Cortex of kidney (tissue), 1 donor: ENCODE data around the gene RIMBP3B.
"Not testable (repeated sequence)": the region's sequence is repeated elsewhere in the genome, so short reads cannot be mapped to it uniquely, and the experiment has no call there.

Experiments used
- DNase-seq: peaks from one replicate; lab custom pipeline; 2025; lab: John Stamatoyannopoulos, UW

Gene RIMBP3B, protein sequence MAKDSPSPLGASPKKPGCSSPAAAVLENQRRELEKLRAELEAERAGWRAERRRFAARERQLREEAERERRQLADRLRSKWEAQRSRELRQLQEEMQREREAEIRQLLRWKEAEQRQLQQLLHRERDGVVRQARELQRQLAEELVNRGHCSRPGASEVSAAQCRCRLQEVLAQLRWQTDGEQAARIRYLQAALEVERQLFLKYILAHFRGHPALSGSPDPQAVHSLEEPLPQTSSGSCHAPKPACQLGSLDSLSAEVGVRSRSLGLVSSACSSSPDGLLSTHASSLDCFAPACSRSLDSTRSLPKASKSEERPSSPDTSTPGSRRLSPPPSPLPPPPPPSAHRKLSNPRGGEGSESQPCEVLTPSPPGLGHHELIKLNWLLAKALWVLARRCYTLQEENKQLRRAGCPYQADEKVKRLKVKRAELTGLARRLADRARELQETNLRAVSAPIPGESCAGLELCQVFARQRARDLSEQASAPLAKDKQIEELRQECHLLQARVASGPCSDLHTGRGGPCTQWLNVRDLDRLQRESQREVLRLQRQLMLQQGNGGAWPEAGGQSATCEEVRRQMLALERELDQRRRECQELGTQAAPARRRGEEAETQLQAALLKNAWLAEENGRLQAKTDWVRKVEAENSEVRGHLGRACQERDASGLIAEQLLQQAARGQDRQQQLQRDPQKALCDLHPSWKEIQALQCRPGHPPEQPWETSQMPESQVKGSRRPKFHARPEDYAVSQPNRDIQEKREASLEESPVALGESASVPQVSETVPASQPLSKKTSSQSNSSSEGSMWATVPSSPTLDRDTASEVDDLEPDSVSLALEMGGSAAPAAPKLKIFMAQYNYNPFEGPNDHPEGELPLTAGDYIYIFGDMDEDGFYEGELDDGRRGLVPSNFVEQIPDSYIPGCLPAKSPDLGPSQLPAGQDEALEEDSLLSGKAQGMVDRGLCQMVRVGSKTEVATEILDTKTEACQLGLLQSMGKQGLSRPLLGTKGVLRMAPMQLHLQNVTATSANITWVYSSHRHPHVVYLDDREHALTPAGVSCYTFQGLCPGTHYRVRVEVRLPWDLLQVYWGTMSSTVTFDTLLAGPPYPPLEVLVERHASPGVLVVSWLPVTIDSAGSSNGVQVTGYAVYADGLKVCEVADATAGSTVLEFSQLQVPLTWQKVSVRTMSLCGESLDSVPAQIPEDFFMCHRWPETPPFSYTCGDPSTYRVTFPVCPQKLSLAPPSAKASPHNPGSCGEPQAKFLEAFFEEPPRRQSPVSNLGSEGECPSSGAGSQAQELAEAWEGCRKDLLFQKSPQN (N-terminal part only)

GRCh38 chr22:21383701-21384467 is at the start of gene RIMBP3B:
RIMBP3B (plus strand) TSS chr22:21383751; CDS start chr22:21383859, 108 bp downstream.
- not testable (repeated sequence) for DNase-seq

DNA sequence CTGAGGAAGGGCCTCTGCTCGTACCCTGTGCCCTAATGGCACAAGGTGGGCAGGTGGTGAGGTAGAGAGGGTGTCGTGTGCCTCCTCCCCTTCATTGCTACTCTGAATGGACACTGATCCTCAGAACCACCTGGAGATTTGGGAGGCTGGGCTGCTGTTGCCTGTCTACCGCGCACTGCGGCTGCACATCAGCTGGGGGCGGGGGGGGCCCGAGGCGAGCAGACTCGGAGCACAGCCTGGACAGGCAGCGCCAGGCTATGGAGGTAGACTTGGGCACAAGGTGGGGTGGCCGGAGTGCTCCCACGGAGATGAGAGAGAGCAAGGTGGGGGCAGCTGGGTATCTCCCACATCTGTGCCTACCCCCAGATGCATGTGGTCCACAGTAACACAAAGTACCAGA is 26.0 kb upstream of the RIMBP3B start:
- DNase-seq: not testable (repeated sequence)

GRCh38 chr22:21360525-21360924 is 23.0 kb upstream of the RIMBP3B start:
- DNase-seq: not testable (repeated sequence)

DNA sequence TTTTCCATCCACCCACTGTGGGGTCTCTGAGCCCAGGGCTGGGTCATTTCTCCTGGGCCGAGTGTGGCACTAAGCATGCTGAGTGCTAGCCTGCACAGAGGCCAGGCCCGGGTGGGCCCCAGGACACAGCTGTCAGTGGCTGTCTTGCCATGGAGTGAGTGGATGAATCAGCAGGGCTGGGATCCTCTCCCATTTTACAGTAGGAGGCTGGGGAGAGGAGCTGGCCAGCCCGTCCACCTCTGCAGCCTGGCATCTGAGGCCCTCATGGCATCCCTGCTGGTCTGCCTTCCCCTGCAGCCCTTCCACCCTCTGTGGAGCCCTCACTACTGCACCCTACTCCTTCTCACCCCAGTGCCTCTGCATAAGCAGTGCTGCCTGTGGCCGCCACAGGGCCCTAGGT is 21.1 kb upstream of the RIMBP3B start:
- not testable (repeated sequence) for DNase-seq

- DNase-seq: not testable (repeated sequence)
Observed at GRCh38 chr22:21363061-21363460, 20.5 kb upstream of the RIMBP3B start.

DNA sequence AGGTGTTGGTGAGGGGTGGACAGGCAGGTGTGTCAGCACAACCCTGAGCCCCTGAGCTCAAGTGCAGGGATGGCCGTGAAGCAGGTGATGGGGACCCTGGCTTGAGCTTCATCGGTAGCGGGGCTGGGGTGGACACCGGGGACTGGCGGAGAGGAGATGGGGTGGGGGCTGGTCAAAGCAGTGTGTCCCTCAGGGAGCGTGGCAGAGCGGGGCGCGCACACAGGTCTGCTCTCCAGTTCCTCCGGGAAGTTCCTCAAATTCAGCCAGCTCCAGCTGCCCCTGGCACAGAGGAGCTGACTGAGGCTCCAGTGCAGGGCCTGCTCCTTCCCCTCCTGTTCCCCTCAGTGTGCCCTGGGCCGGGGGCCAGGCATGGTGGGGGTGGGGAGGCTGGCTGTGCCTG is 19.7 kb upstream of the RIMBP3B start:
- DNase-seq: not testable (repeated sequence)

DNA sequence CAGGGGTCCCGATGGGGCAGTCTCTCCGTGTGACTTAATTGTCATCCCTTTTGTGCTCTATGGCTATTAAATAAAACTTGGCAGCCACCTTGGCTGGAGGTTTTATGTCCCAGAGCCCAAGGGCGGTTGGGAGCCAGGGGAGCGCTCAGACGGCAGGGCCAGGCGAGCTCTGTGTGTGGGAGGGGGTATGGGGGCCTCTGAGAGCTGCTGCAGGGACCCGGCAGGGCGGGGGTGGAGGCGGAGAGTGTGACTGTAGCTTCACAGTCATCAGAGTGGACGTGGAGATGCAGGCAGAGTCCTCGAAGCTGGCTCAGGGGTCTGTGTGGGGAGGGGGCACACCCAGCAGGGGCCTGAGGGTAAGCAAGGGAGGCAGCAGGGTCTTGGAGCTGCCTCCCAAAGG is 19.2 kb upstream of the RIMBP3B start:
- not testable (repeated sequence) for DNase-seq

- DNase-seq: not testable (repeated sequence)
Observed at GRCh38 chr22:21365337-21365736, 18.2 kb upstream of the RIMBP3B start.

DNA sequence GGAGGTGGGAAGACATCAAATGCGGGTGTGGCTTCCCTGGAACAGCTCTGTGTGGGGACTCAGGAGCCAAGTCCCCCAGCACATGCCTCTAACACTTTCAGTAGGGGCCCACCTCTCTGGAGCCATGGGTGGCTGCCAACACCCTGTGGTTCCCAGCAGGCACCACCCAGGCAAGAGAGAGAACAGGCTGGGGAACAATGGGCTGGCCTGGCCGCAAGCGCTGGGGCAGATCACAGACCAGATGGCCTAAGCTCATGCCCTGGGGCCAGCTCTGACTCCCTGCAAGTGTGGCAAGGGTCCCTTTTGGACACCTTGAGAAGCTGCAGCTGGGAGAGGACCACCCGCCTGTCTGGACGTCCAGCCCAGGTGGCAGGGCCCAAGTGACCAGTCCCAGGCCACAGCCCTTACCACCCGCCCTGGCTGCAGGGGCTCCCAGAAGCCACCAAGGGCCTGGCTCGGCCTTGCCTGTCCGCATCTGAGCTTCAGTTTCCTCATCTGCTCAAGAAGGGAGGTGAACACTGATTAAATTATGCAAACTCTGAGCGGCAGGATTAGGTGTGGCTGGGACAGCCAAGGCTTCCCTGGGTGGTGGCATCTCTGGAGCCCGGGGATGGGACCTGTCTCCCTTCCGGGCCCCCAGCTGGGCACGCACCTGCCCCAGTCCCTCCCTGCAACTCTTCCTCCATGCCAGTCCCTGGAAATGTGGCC is 14.8 kb upstream of the RIMBP3B start:
- DNase-seq: not testable (repeated sequence)

DNA sequence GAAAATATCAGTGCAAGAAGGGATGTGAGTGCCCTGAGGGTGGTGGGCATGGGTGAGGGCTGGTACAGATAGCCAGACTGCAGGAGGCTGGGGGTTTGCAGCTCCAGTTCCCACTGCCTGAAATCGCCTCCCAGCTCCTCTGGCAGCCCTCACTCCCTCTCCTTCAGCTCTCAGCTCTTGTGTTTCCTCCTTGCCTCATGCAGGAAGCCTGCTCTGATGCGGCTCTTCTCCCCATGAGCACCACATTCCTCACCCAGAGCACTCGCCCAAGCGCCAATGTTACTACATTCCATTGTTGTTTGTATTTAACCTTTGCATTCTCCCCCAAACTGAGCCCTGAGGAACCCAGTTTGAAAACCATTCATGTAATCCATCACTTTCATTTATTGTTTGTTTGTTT is 7.7 kb upstream of the RIMBP3B start:
- DNase-seq: not testable (repeated sequence)

- not testable (repeated sequence) for DNase-seq
Observed at GRCh38 chr22:21384468-21385357, 1.2 kb downstream of the RIMBP3B start.

DNA sequence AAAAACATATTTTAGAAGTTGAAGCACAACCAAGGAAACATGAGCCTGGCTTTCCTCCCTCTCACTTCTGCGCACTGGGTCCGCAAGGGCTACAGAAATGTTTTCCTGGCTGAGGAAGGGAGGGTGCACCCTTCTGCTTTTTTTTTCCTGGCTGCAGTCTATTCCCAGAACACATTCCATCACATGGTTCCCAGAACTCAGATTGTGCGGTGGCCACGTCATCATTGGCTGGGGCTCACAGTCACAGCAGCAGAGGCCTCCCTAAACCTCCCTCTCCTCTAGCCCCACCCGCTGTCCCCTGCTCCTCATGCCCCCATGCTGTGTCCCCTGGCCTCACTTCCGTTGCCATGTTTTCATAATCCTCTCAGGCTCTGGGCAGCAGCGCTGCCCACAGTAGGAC is 5.9 kb downstream of the RIMBP3B start:
- not testable (repeated sequence) for DNase-seq

GRCh38 chr22:21390013-21390412 is 6.5 kb downstream of the RIMBP3B start:
- not testable (repeated sequence) for DNase-seq

DNA sequence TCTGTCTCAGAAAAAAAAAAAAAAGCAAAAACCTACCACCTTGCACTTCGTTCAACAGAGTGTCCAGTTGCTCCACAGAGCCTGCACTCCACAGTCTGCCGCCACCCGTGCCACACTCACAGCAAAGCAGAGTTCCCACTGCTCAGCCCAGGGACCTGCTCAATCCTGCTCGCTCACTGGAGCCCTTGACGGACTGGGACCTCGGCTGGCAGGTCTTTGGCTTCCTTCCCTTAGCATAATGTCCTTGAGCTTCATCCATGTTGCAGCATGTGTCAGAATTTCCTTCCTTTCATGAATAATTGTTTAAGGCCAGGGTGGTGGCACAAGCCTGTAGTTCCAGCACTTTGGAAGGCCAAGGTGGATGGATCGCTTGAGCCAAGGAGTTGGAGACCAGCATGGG is 11.1 kb downstream of the RIMBP3B start:
- not testable (repeated sequence) for DNase-seq

- not testable (repeated sequence) for DNase-seq
Observed at GRCh38 chr22:21401197-21401969, 17.8 kb downstream of the RIMBP3B start.

DNA sequence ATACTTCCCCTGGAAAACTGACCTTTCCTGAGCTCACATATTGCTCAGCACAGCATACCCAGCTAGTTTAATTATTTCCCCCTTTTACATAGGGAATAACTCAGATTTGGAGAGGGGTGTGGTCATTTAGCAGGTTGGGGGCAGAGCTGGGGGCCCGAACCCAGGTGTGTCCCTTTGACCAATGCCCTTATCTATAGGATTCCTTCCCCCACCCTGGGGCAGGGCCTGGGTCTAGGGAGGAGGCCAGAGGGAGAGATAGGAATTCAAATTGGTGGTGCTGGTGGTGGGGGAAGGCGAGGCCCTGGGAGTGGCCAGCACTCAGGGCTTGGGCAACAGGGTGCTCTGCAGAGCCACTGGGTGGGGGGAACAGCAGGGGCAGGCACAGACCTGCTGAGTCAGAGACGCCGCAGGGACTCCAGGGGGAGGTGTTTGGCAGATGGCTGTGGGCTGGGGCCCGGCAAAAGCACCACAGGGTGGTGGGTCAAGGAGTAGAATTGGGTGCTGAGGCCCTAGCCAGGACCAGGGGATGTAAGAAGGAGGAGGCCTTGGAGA is 19.3 kb downstream of the RIMBP3B start:
- DNase-seq: not testable (repeated sequence)

GRCh38 chr22:21407139-21407538 is 23.6 kb downstream of the RIMBP3B start:
- not testable (repeated sequence) for DNase-seq

GRCh38 chr22:21407792-21408191 is 24.2 kb downstream of the RIMBP3B start:
- not testable (repeated sequence) for DNase-seq
